MCF 10A (cell line): ENCODE measurements around the gene HPSE2. TPM values are rescaled to one million over a fixed set of nuclear protein-coding genes. Genes with fewer than 3 reads are reported as not detected.

Experiments used
- BruUV-seq: library from RNA; stranded (reverse); fragments of 400-500 nt; replicated peaks from 2 replicates; lab custom pipeline; 2021; lab: Mats Ljungman, UMichigan
- CTCF ChIA-PET: fragments of 300-600 bp; sonication (Branson Sonifier 250); formaldehyde crosslinking; extraction: SDS; loops from one replicate; lab custom pipeline; 2021; ENCODE audit warnings: antibody characterized with exemption, inconsistent platforms; lab: Yijun Ruan, JAX
- POLR2A ChIA-PET: fragments of 300-600, 350-650 bp; sonication (Branson Sonifier 250); formaldehyde crosslinking; extraction: SDS; loops from one replicate; lab custom pipeline; 2020; ENCODE audit warnings: antibody characterized with exemption, inconsistent platforms; lab: Yijun Ruan, JAX
- DNase-seq: peaks from one replicate; pipeline ENCODE4 v3.0.0-alpha.2; 2018; ENCODE audit not compliant: unreplicated experiment
- H3K27ac Mint-ChIP-seq: one replicate; pipeline ENCODE4 v1.8.0; 2022; ENCODE audit warnings: mild to moderate bottlenecking, low read depth, mixed read lengths; ENCODE audit not compliant: unreplicated experiment
- H3K27me3 Mint-ChIP-seq: one replicate; pipeline ENCODE4 v1.8.0; 2022; ENCODE audit warnings: mixed read lengths; ENCODE audit not compliant: insufficient read depth, unreplicated experiment
- H3K36me3 Mint-ChIP-seq: one replicate; pipeline ENCODE4 v1.8.0; 2022; ENCODE audit warnings: mild to moderate bottlenecking, moderate library complexity, mixed read lengths; ENCODE audit not compliant: insufficient read depth, unreplicated experiment
- H3K4me1 Mint-ChIP-seq: one replicate; pipeline ENCODE4 v1.8.0; 2022; ENCODE audit warnings: mixed read lengths; ENCODE audit not compliant: insufficient read depth, unreplicated experiment
- H3K4me3 Mint-ChIP-seq: one replicate; pipeline ENCODE4 v1.8.0; 2022; ENCODE audit warnings: mild to moderate bottlenecking, moderate library complexity, mixed read lengths; ENCODE audit not compliant: unreplicated experiment
- H3K9me3 Mint-ChIP-seq: one replicate; pipeline ENCODE4 v1.8.0; 2022; ENCODE audit warnings: mixed read lengths; ENCODE audit not compliant: unreplicated experiment
- CTCF ChIP-seq: fragments of 200-600 bp; IDR thresholded peaks from one replicate; pipeline ENCODE4 v1.8.0; 2022; ENCODE audit warnings: antibody characterized with exemption, mild to moderate bottlenecking; ENCODE audit not compliant: unreplicated experiment
- intact Hi-C: fragments of 100-400 bp; cut with micrococcal nuclease; formaldehyde crosslinking; loops from 2 replicates; pipeline ENCODE4 v1.14.1; 2022
- total RNA-seq: library from RNA; stranded (reverse); gene quantifications from 2 replicates; pipeline ENCODE4 v1.2.3, GENCODE V29; 2022

Gene HPSE2
- total RNA-seq, 1 experiment from 2014 or later, result not detected

- BruUV-seq, result no TSS peak
- no peaks in the 10 kb centered on the region for H3K4me1 Mint-ChIP-seq
- CTCF ChIA-PET, result interaction anchor here (0.7 kb wide), 1 partner anchor 82 kb away, joined by 3 read pairs; no protein-coding TSS in a partner anchor
- no peak overlapping the region for H3K27ac Mint-ChIP-seq
- no peaks in the 10 kb centered on the region for H3K36me3 Mint-ChIP-seq
- H3K27me3 Mint-ChIP-seq, result peaks cover 50% of the 10 kb centered on the region
- DNase-seq, result no peak
- POLR2A ChIA-PET, result no interaction called here
- TF ChIP-seq CTCF, result no peak
- H3K4me3 Mint-ChIP-seq, result no peak overlapping the region
- intact Hi-C loops, result no loop called here
- H3K9me3 Mint-ChIP-seq, result no peaks in the 10 kb centered on the region
These were observed 586.5 kb downstream of the HPSE2 start for GRCh38 chr10:98649170-98649569.

- ChIA-PET CTCF (interaction anchor here (1.1 kb wide), 1 partner anchor 15 kb away, joined by 3 read pairs; no protein-coding TSS in a partner anchor), POLR2A (no interaction called here)
- H3K27me3 Mint-ChIP-seq, result peaks cover 31% of the 10 kb centered on the region
- BruUV-seq, result no TSS peak
- intact Hi-C loops, result no loop called here
- no peak overlapping the region for H3K27ac Mint-ChIP-seq
- H3K4me3 Mint-ChIP-seq, result no peak overlapping the region
- H3K36me3 Mint-ChIP-seq, result no peaks in the 10 kb centered on the region
- H3K4me1 Mint-ChIP-seq, result no peaks in the 10 kb centered on the region
- TF ChIP-seq CTCF, result no peak
- no peak for DNase-seq
- no peaks in the 10 kb centered on the region for H3K9me3 Mint-ChIP-seq
These were observed 588.4 kb downstream of the HPSE2 start for GRCh38 chr10:98646998-98647917.

- CTCF ChIA-PET, result interaction anchor here (0.6 kb wide), 1 partner anchor 731 kb away, joined by 3 read pairs; no protein-coding TSS in a partner anchor
- DNase-seq, result no peak
- no peaks in the 10 kb centered on the region for H3K4me1 Mint-ChIP-seq
- H3K9me3 Mint-ChIP-seq, result no peaks in the 10 kb centered on the region
- no peak overlapping the region for H3K4me3 Mint-ChIP-seq
- H3K27me3 Mint-ChIP-seq, result peaks cover 25% of the 10 kb centered on the region
- no TSS peak for BruUV-seq
- intact Hi-C loops, result no loop called here
- no peak overlapping the region for H3K27ac Mint-ChIP-seq
- no peaks in the 10 kb centered on the region for H3K36me3 Mint-ChIP-seq
- TF ChIP-seq CTCF, result no peak
- POLR2A ChIA-PET, result no interaction called here
These were observed 591.2 kb downstream of the HPSE2 start for GRCh38 chr10:98644466-98644865.

GRCh38 chr10:98642281-98642680 lies 593.4 kb downstream of the HPSE2 start:
- DNase-seq, result no peak
- Mint-ChIP-seq H3K27me3 (peaks cover 14% of the 10 kb centered on the region), H3K4me3 (no peak overlapping the region), H3K4me1 (no peaks in the 10 kb centered on the region), H3K9me3 (no peaks in the 10 kb centered on the region), H3K36me3 (no peaks in the 10 kb centered on the region), H3K27ac (no peak overlapping the region)
- POLR2A ChIA-PET, result no interaction called here
- no TSS peak for BruUV-seq
- CTCF ChIA-PET, result interaction anchor here (1.1 to 1.8 kb wide), 2 partner anchors 14 to 471 kb away, joined by 3 read pairs; no protein-coding TSS in a partner anchor
- intact Hi-C loops, result no loop called here
- no peak for TF ChIP-seq CTCF
